PC-9 (cell line): Measurements from ENCODE around the gene SLC25A20. TPM values are rescaled to one million over a fixed set of nuclear protein-coding genes. Genes with fewer than 3 reads are reported as not detected.
"Not testable (repeated sequence)": the region's sequence is repeated elsewhere in the genome, so short reads cannot be mapped to it uniquely, and the experiment has no call there.

Experiments
- BruUV-seq: library from RNA; stranded (reverse); fragments of 400-500 nt; replicated peaks from 2 replicates; lab custom pipeline; 2021; lab: Mats Ljungman, UMichigan
- CTCF ChIA-PET: fragments of 300-600 bp; sonication (Branson Sonifier 250); formaldehyde crosslinking; loops from one replicate; lab custom pipeline; 2022; ENCODE audit warnings: antibody characterized with exemption; lab: Charles Lee
- POLR2A ChIA-PET: fragments of 300-600 bp; sonication (Branson Sonifier 250); formaldehyde crosslinking; loops from one replicate; lab custom pipeline; 2022; ENCODE audit warnings: antibody characterized with exemption; ENCODE audit not compliant: unreplicated experiment; lab: Charles Lee
- DNase-seq, 2 experiments: peaks; one replicate each; pipeline versions ENCODE4 v3.0.0 to v3.0.0-alpha.2; 2015 to 2022; ENCODE audit warnings: mixed read lengths in 1 of 2
- H2AFZ ChIP-seq: fragments of 200-600 bp; sonication (generic); 2 replicates; pipeline ENCODE4 v1.8.1; 2017; ENCODE audit warnings: antibody characterized with exemption
- H3F3A ChIP-seq: fragments of 200-600 bp; sonication (generic); 2 replicates; pipeline ENCODE4 v1.8.1; 2017; ENCODE audit warnings: antibody characterized with exemption, mild to moderate bottlenecking, low read depth; ENCODE audit not compliant: insufficient read depth
- H3K27ac ChIP-seq: fragments of 200-600 bp; sonication (generic); 2 replicates; pipeline ENCODE4 v1.6.1; 2016; ENCODE audit warnings: mixed run types
- H3K27me3 ChIP-seq: fragments of 200-600 bp; sonication (generic); 2 replicates; pipeline ENCODE4 v1.6.1; 2016; ENCODE audit warnings: low read depth, mixed run types; ENCODE audit not compliant: insufficient read depth
- H3K36me3 ChIP-seq: fragments of 200-600 bp; sonication (generic); 2 replicates; pipeline ENCODE4 v1.6.1; 2016; ENCODE audit warnings: low read depth, mixed run types
- H3K4me1 ChIP-seq: fragments of 200-600 bp; sonication (generic); replicated peaks from 2 replicates; pipeline ENCODE4 v1.6.1; 2016; ENCODE audit warnings: mixed run types; ENCODE audit not compliant: insufficient read depth
- H3K4me2 ChIP-seq: fragments of 200-600 bp; sonication (generic); 2 replicates; pipeline ENCODE4 v1.6.1; 2017; ENCODE audit warnings: mixed run types
- H3K4me3 ChIP-seq: fragments of 200-600 bp; sonication (generic); 2 replicates; pipeline ENCODE4 v1.6.1; 2016; ENCODE audit warnings: mixed run types
- H3K79me2 ChIP-seq: fragments of 200-600 bp; sonication (generic); 2 replicates; pipeline ENCODE4 v1.6.1; 2017; ENCODE audit warnings: low read depth, mixed run types
- H3K9me2 ChIP-seq: fragments of 200-600 bp; sonication (generic); 2 replicates; pipeline ENCODE4 v1.8.1; 2017; ENCODE audit warnings: mild to moderate bottlenecking; ENCODE audit not compliant: insufficient read depth
- H3K9me3 ChIP-seq: fragments of 200-600 bp; sonication (generic); 2 replicates; pipeline ENCODE4 v1.8.1; 2016; ENCODE audit warnings: low read depth; ENCODE audit not compliant: insufficient read depth
- H4K20me1 ChIP-seq: fragments of 200-600 bp; sonication (generic); 2 replicates; pipeline ENCODE4 v1.8.1; 2017; ENCODE audit not compliant: insufficient read depth
- EZH2 ChIP-seq: fragments of 200-600 bp; sonication (generic); IDR thresholded peaks from 2 replicates; pipeline ENCODE4 v1.8.0; 2017; ENCODE audit warnings: antibody characterized with exemption, low read depth
- intact Hi-C: fragments of 100-400 bp; cut with micrococcal nuclease; formaldehyde crosslinking; loops from one replicate; pipeline ENCODE4 v1.10.0; 2022; ENCODE audit not compliant: unreplicated experiment
- total RNA-seq: library from RNA; stranded (reverse); gene quantifications from 2 replicates; pipeline ENCODE4 v1.2.3, GENCODE V29; 2021
- TF ChIP-seq, protein P1 (sequence below): fragments of 200-600 bp; sonication (generic); conservative IDR thresholded peaks from 2 replicates; pipeline ENCODE4 v1.6.1; 2017; ENCODE audit warnings: mixed run types, antibody characterized with exemption, mild to moderate bottlenecking, moderate library complexity

The SLC25A20 gene
- total RNA-seq, 1 experiment from 2014 or later: 4.9 TPM

- no peaks in the 10 kb centered on the region for H4K20me1 ChIP-seq
- H3K27ac ChIP-seq: no peak overlapping the region
- no peaks in the 10 kb centered on the region for H3K27me3 ChIP-seq
- H3K79me2 ChIP-seq: peaks cover 18% of the 10 kb centered on the region
- no peak for TF ChIP-seq EZH2
- TF ChIP-seq, protein P1, sequence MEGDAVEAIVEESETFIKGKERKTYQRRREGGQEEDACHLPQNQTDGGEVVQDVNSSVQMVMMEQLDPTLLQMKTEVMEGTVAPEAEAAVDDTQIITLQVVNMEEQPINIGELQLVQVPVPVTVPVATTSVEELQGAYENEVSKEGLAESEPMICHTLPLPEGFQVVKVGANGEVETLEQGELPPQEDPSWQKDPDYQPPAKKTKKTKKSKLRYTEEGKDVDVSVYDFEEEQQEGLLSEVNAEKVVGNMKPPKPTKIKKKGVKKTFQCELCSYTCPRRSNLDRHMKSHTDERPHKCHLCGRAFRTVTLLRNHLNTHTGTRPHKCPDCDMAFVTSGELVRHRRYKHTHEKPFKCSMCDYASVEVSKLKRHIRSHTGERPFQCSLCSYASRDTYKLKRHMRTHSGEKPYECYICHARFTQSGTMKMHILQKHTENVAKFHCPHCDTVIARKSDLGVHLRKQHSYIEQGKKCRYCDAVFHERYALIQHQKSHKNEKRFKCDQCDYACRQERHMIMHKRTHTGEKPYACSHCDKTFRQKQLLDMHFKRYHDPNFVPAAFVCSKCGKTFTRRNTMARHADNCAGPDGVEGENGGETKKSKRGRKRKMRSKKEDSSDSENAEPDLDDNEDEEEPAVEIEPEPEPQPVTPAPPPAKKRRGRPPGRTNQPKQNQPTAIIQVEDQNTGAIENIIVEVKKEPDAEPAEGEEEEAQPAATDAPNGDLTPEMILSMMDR: no peak
- ChIA-PET CTCF (no interaction called here), POLR2A (interaction anchor here (0.7 kb wide), 1 partner anchor 713 kb away, joined by 3 read pairs; no protein-coding TSS in a partner anchor)
- H3K36me3 ChIP-seq: no peaks in the 10 kb centered on the region
- no peak overlapping the region for H3K4me3 ChIP-seq
- no TSS peak for BruUV-seq
- H3K9me3 ChIP-seq: no peaks in the 10 kb centered on the region
- peaks cover 6% of the 10 kb centered on the region for H3K4me1 ChIP-seq
- intact Hi-C loops: loop anchor here (10.0 kb wide), 1 partner anchor 410 kb away; the partner anchor contains the start of gene SHISA5
- no peaks in the 10 kb centered on the region for H3K9me2 ChIP-seq
- H3F3A ChIP-seq: peaks cover 21% of the 10 kb centered on the region
- H3K4me2 ChIP-seq: no peak overlapping the region
- DNase-seq: no peak
- H2AFZ ChIP-seq: no peak overlapping the region
Measured at GRCh38 chr3:48915296-48915695, 16.6 kb upstream of the SLC25A20 start.

DNA sequence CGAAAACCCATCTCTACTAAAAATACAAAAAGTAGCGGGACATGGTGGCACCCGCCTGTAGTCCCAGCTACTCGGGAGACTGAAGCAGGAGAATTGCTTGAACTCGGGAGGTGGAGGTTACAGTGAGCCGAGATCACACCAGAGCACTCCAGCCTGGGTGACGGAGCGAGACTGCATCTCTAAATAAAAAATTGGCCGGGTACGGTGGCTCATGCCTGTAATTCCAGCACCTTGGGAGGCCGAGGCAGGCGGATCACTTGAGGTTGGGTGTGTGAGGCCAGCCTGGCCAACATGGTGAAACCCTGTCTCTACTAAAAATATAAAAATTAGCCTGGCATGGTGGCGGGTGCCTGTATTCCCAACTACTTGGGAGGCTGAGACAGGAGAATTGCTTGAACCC, 8.3 kb upstream of the SLC25A20 start:
- H3K9me3 ChIP-seq, H3K27ac ChIP-seq, BruUV-seq, H2AFZ ChIP-seq, intact Hi-C loops, H3K27me3 ChIP-seq, H3K4me3 ChIP-seq, H3K79me2 ChIP-seq, CTCF ChIA-PET, H3K36me3 ChIP-seq, H4K20me1 ChIP-seq, H3K4me2 ChIP-seq, POLR2A ChIA-PET, H3K4me1 ChIP-seq, H3F3A ChIP-seq, H3K9me2 ChIP-seq, DNase-seq: not testable (repeated sequence)

DNA sequence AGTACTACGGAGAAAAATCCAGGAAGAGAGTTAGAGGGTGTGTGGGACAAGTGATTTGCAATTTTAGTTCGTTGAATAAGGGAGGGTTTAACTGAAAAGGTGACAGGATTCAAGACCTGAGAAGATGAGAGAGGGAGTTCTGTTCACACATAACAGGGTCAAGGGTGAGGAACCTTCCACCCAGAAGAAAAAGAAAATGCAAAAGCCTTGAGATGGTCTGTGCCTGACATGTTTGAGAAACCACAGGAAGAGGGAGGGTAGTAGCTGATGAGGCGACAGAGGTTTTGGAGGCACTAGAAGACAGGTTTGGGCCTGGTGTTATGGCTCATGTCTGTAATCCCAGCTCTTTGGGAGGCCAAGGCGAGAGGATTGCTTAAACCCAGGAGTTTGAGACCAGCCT, 591 bp upstream of the SLC25A20 start:
- Histone ChIP-seq H3K4me1 (peaks cover 26% of the 10 kb centered on the region), H3K9me2 (no peaks in the 10 kb centered on the region), H3K36me3 (no peaks in the 10 kb centered on the region), H3K9me3 (no peaks in the 10 kb centered on the region), H3K4me3 (peak overlapping the region; percentile 60), H4K20me1 (no peaks in the 10 kb centered on the region), H3K79me2 (no peaks in the 10 kb centered on the region), H3K27ac (no peak overlapping the region; the same call in 1 of the 2 replicates), H3F3A (peaks cover 23% of the 10 kb centered on the region; the same call in 1 of the 2 replicates), H3K4me2 (peak overlapping the region; percentile 85), H3K27me3 (no peaks in the 10 kb centered on the region), H2AFZ (peak overlapping the region; percentile 95)
- ChIA-PET POLR2A (interaction anchor here (0.7 kb wide), 1 partner anchor 343 kb away, joined by 8 read pairs; no protein-coding TSS in a partner anchor), CTCF (no interaction called here)
- no TSS peak for BruUV-seq
- TF ChIP-seq, protein P1: no peak
- no peak for TF ChIP-seq EZH2
- intact Hi-C loops: loop anchor here (2.0 kb wide), 1 partner anchor 52 kb away; the partner anchor contains the start of gene PRKAR2A
- DNase-seq: no peak
